Lung (tissue), 12 donors: ENCODE data around the gene CEP350. TPM values are rescaled to one million over a fixed set of nuclear protein-coding genes. Genes with fewer than 3 reads are reported as not detected.

ENCODE experiments used
- ATAC-seq: fragments of 200-7000 bp; cut with Tn5 transposase; one replicate; pipeline ENCODE4 v1.9.1; 2020; ENCODE audit warnings: moderate number of reproducible peaks; ENCODE audit not compliant: insufficient read depth, low FRiP score
- DNase-seq, 3 donors: peaks; one replicate each; pipeline ENCODE4 v3.0.0-alpha.2; 2013 to 2017
- H3K27ac ChIP-seq, 2 donors: one replicate each; pipeline ENCODE4 v1.5.1; 2013; ENCODE audit warnings: mild to moderate bottlenecking in 2 of 2, moderate library complexity in 2 of 2, control low read depth in 1 of 2, inconsistent platforms in 1 of 2, low read depth in 1 of 2, low read length in 1 of 2
- H3K27me3 ChIP-seq, 3 donors: one replicate each; pipeline ENCODE4 v1.5.1; 2013; ENCODE audit warnings: low read length in 2 of 3; ENCODE audit not compliant: control insufficient read depth in 3 of 3, insufficient read depth in 3 of 3
- H3K36me3 ChIP-seq, 4 donors: one replicate each; pipeline ENCODE4 v1.5.1; 2013; ENCODE audit warnings: low read length in 4 of 4, mild to moderate bottlenecking in 1 of 4, moderate library complexity in 1 of 4; ENCODE audit not compliant: control insufficient read depth in 4 of 4, insufficient read depth in 4 of 4
- H3K4me1 ChIP-seq, 5 donors: one replicate each; pipeline ENCODE4 v1.5.1; 2013; ENCODE audit warnings: low read length in 5 of 5, mild to moderate bottlenecking in 2 of 5, moderate library complexity in 1 of 5; ENCODE audit not compliant: control insufficient read depth in 5 of 5, insufficient read depth in 5 of 5
- H3K4me3 ChIP-seq: one replicate; pipeline ENCODE4 v1.5.1; 2013; ENCODE audit warnings: mild to moderate bottlenecking, control low read depth, moderate library complexity
- H3K9ac ChIP-seq, 2 donors: one replicate each; pipeline ENCODE4 v1.5.1; 2013; ENCODE audit warnings: low read length in 2 of 2, control low read depth in 1 of 2; ENCODE audit not compliant: insufficient read depth in 1 of 2
- H3K9me3 ChIP-seq, 4 donors: one replicate each; pipeline ENCODE4 v1.5.1; 2013; ENCODE audit warnings: low read length in 3 of 4, mild to moderate bottlenecking in 1 of 4, moderate library complexity in 1 of 4; ENCODE audit not compliant: control insufficient read depth in 4 of 4, insufficient read depth in 3 of 4
- WGBS, 2 donors: extraction: QIAGEN DNeasy Blood & Tissue Kit; methylation state at CpG; one replicate each; pipeline ENCODE4 v1.1.7; 2013; 5-methylcytosine and 5-hydroxymethylcytosine counted together
- polyA plus RNA-seq, 2 donors: library from polyadenylated mRNA; stranded (reverse); fragments of 200-250 nt; gene quantifications; one replicate each; pipeline ENCODE4 v1.2.1, GENCODE V29; 2013
- total RNA-seq, 2 donors: library from RNA; depleted of rRNA in 1 of 2; stranded (reverse); fragments of >200 nt in 1 of 2; gene quantifications; one replicate each; pipeline ENCODE4 v1.2.1, GENCODE V29; 2014 to 2021
- TF ChIP-seq, protein P1 (sequence below): IDR thresholded peaks from 2 replicates; pipeline ENCODE4 v1.5.1; 2012; ENCODE audit warnings: mild to moderate bottlenecking; ENCODE audit errors: control extremely low read depth, extremely low read depth
- donor health status: control.
- donor health status: control.
- donor health status: Bipolar disorder and iron deficiency.
- donor health status: healthy.
- donor health status: DM: yes; HTN: yes; CAD: no.

Gene CEP350
- total and polyA plus RNA-seq, 4 donors = 4.3 to 89.8 (median 23.0) TPM

DNA sequence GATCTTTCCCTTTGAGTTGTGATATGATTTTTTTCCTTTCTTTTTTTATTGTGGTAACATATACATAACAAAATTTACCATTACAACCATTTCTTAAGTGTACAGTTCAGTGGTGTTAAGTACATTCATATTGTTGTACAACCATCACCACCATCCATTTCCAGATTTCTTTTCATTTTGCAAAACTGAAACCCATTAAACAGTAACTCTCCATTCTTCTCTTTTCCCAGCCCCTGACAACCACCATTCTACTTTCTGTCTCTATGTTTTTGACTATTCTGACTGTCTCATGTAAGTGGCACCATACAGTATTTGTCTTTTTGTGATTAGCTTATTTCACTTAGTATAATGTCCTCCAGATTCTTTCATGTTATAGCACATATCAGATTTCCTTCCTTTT, 30.3 kb downstream of the CEP350 start:
- no peak for DNase-seq
- no peak overlapping the region for H3K4me3 ChIP-seq
- peaks cover 0 to 2% (median 0%) of the 10 kb centered on the region in 5 donors for H3K4me1 ChIP-seq
- TF ChIP-seq, protein P1, sequence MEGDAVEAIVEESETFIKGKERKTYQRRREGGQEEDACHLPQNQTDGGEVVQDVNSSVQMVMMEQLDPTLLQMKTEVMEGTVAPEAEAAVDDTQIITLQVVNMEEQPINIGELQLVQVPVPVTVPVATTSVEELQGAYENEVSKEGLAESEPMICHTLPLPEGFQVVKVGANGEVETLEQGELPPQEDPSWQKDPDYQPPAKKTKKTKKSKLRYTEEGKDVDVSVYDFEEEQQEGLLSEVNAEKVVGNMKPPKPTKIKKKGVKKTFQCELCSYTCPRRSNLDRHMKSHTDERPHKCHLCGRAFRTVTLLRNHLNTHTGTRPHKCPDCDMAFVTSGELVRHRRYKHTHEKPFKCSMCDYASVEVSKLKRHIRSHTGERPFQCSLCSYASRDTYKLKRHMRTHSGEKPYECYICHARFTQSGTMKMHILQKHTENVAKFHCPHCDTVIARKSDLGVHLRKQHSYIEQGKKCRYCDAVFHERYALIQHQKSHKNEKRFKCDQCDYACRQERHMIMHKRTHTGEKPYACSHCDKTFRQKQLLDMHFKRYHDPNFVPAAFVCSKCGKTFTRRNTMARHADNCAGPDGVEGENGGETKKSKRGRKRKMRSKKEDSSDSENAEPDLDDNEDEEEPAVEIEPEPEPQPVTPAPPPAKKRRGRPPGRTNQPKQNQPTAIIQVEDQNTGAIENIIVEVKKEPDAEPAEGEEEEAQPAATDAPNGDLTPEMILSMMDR = no peak
- no peaks in the 10 kb centered on the region for H3K9me3 ChIP-seq
- H3K9ac ChIP-seq = no peak overlapping the region
- ATAC-seq = no peak
- H3K27ac ChIP-seq = no peak overlapping the region
- no peaks in the 10 kb centered on the region for H3K27me3 ChIP-seq
- H3K36me3 ChIP-seq = peaks cover 0 to 6% (median 2%) of the 10 kb centered on the region in 4 donors

DNA sequence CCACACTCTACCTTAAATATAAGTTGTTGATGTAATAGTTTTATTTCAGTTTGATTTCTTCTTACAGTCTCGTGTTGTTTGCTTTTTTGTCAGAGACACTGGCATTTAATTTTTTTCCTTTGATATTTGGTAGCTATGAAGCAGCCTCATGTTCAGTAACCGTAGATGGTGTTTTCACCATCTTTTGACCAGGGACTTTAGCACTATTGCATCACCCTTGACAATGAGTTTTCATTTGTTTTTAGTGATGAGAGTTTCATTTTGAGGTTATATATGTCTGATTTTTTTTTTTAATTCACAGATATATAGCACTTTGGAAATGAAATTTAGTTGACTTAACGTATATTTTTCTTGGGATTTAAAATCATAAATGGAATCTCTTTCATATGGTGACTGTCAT, 36.2 kb downstream of the CEP350 start:
- 94% methylated on average over 3 of the region's 3 CpGs for WGBS, 2 donors
- Histone ChIP-seq H3K27ac (no peak overlapping the region), H3K36me3 (peaks cover 0 to 12% (median 8%) of the 10 kb centered on the region in 4 donors), H3K9ac (no peak overlapping the region), H3K9me3 (no peaks in the 10 kb centered on the region), H3K27me3 (no peaks in the 10 kb centered on the region), H3K4me1 (peaks cover 0 to 2% (median 0%) of the 10 kb centered on the region in 5 donors), H3K4me3 (no peak overlapping the region)
- TF ChIP-seq, protein P1 = no peak
- DNase-seq (no peak), ATAC-seq (no peak)

DNA sequence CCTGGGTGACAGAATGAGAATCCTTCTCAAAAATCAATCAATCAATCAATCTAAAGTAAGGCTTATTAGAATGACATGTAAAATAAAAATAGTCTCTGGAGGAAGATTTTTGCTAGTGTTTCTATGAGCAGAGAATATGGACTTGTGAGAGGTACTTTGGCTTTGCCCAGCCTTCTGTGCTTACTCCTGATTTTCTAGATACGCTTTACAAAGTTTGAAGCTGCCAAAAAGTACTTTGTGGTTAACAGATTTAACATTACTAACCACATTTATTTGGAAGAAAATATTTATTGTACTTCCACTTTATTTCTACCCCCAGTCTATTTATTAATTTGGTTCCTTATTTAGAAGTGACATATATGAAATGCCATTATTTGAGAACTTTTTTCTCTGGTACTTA, 41.0 kb downstream of the CEP350 start:
- H3K4me1 ChIP-seq = no peaks in the 10 kb centered on the region
- no peaks in the 10 kb centered on the region for H3K27me3 ChIP-seq
- H3K9me3 ChIP-seq = no peaks in the 10 kb centered on the region
- H3K27ac ChIP-seq = no peak overlapping the region
- TF ChIP-seq, protein P1 = no peak
- WGBS, 2 donors = 84 to 91% methylated on average over 1 of the region's 1 CpG
- H3K4me3 ChIP-seq = no peak overlapping the region
- H3K9ac ChIP-seq = no peak overlapping the region
- peaks cover 7 to 19% (median 10%) of the 10 kb centered on the region in 4 donors for H3K36me3 ChIP-seq
- DNase-seq (no peak), ATAC-seq (no peak)

DNA sequence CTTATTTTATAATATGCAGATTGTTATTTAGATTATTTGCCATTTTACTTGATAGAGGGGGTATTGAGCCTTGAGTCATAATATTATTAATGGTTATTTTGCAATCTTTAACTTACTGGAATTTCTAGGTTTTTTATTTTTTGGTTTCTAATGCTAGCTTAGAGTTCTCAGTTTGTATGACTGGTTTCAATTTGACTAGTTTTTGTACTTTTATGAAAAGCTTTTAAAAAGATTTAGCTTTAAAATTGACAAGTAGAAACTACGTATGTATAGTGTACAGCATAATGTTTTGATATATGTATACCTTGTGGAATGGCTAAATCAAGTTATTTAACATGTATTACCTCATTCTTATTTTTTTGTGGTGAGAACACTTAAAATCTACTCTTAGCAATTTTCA, 41.5 kb downstream of the CEP350 start:
- Histone ChIP-seq H3K36me3 (peaks cover 6 to 16% (median 10%) of the 10 kb centered on the region in 4 donors), H3K9me3 (no peaks in the 10 kb centered on the region), H3K4me3 (no peak overlapping the region), H3K4me1 (no peaks in the 10 kb centered on the region), H3K9ac (no peak overlapping the region), H3K27ac (no peak overlapping the region), H3K27me3 (no peaks in the 10 kb centered on the region)
- WGBS, 2 donors = 94 to 95% methylated on average over 1 of the region's 1 CpG
- no peak for DNase-seq
- TF ChIP-seq, protein P1 = no peak
- no peak for ATAC-seq
